ENCODE results near the gene NOB1.
"Not testable (repeated sequence)": the region's sequence is repeated elsewhere in the genome, so short reads cannot be mapped to it uniquely, and the experiment has no call there.

The NOB1 gene

DNA sequence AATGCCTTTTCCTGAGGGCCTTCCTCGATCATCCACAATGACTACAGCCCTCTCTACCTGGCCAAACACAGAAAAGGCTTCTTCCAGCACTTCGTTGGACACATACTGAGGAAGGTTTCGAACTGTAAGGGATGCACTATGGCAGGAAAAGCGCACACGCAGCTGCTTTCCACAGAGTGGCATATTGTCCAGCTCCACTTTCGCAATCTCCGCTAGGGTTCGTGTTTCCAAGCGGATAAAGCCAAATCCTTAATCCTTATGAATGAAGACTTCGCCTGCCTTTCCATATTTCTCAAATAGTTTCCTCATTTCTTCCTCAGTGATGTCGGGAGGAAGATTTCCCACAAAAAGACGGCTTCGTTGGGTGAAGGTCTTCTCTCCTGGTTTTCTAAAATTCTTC lies 2.6 kb upstream of the NOB1 start:
- not testable (repeated sequence) for DNase-seq

DNA sequence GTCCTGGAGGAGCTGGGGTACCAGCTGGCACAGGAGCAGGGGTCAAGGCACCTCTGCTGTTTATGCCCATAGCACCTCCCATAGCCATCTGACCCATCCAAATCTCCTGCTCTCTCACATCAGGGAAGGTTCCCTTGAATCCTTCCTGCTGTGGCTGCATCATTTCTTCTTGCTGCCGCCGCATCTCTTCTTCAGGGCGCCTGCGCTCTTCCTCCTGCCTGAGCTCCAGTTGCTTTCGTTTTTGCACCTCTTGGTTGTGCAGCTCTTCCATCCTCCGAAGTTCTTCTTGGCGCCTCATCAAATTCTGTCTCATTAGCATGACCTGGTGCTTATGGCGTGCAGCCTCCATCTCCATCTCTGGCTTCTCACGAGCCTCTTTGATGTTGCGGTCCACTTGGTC lies 2.0 kb upstream of the NOB1 start:
- DNase-seq = no peak

DNA sequence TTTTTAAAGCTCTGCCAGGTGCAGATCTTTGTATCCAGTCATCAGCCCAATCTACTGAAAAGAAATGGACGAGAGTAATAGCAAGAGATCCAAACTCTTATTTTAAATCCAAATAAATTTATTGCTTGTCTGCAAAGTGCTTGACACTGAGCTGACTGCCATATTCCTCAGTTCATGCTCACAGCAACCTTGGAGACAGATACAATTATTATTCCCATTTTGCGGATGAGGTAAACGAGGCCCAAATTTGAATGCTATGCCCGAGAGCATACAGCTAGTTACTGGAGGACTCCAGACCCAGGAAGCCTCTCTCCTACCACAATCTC lies 620 bp downstream of the NOB1 start:
- DNase-seq = peak; percentile 3

GRCh38 chr16:69748694-69749345 lies 5.9 kb downstream of the NOB1 start:
- no peak for DNase-seq

DNA sequence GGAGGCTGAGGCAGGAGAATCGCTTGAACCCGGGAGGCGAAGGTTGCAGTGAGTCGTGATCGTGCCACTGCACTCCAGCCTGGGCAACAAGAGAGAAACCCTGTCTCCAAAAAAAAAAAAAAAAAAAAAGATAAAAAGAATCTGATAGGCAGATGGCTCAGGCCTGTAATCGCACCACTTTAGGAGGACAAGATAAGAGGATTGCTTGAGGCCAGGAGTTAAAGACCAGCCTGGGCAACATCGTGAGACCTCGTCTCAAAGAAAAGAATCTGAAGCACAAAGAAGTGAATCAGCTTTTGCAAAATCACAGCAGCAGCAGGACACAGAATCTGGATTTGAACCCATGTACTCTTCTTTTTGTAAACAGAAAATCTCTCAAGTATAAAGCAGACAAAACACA lies 7.6 kb downstream of the NOB1 start:
- no peak for DNase-seq

DNA sequence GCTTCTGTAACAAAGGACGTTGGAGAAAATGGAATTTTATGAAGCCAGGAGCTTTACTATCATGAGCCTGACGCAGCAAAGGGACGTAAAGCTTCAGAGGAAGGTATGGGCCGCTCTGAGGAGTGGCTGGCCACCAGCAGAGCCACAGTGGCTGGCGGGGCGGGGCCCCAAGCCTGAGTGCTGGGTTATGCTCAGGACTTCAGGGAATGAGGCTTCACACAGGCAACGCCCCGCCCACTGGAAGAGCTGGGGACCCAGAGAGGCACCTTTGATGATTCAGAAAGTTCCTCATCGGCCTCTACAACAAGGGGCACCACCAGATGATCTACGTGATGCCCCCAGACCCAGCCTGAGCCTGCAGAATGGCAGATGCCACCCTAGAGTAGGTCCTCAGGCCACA lies 8.8 kb downstream of the NOB1 start:
- DNase-seq = no peak

- DNase-seq = no peak
Observed at GRCh38 chr16:69745232-69745612, 9.5 kb downstream of the NOB1 start.

GRCh38 chr16:69744363-69745231 lies 10.1 kb downstream of the NOB1 start:
- no peak for DNase-seq

- DNase-seq = no peak
Observed at GRCh38 chr16:69741951-69742904, 12.5 kb downstream of the NOB1 start.

- no peak for DNase-seq
Observed at GRCh38 chr16:69741519-69741918, 13.2 kb downstream of the NOB1 start.

- DNase-seq = no peak
Observed at GRCh38 chr16:69732101-69732500, 22.6 kb downstream of the NOB1 start.

DNA sequence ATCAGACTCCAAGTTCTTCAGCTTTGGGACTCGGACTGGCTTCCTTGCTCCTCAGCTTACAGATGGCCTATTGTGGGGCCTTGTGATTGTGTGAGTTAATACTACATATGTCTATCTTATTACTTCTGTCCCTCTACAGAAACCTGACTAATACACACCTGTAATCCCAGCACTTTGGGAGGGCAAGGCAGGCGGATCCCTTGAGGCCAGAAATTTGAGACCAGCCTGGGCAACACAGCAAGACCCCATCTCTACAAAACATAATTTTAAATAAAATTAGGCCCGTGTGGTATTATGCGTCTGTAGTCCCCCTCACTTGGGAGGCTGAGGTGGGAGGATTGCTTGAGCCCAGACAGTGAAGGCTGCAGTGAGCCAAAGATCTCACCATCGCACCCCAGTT lies 23.4 kb downstream of the NOB1 start:
- not testable (repeated sequence) for DNase-seq

- DNase-seq = not testable (repeated sequence)
Observed at GRCh38 chr16:69729030-69729429, 25.7 kb downstream of the NOB1 start.

DNA sequence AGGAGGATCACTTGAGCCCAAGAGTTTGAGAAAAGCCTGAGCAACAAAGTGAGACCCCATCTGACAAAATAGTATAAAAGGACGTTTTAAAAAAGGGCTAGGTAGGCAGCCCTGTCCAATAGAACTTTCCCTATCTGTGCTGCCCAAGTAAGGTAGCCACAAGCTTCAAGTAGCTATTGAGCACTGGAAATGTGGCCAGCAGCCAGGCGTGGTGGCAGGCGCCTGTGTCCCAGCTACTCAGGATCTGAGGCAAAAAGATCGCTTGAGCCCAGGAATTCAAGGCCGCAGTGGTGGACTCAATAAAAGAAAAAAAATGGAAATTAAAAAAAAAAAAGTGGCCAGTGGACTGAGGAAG lies 26.8 kb downstream of the NOB1 start:
- DNase-seq = no peak

GRCh38 chr16:69726313-69727060 lies 28.2 kb downstream of the NOB1 start, which contains the start of gene NQO1:
TSS of gene NQO1 (minus strand) at chr16:69726560. CDS start at chr16:69726439, 121 bp downstream.
- DNase-seq = peak; percentile 88

DNA sequence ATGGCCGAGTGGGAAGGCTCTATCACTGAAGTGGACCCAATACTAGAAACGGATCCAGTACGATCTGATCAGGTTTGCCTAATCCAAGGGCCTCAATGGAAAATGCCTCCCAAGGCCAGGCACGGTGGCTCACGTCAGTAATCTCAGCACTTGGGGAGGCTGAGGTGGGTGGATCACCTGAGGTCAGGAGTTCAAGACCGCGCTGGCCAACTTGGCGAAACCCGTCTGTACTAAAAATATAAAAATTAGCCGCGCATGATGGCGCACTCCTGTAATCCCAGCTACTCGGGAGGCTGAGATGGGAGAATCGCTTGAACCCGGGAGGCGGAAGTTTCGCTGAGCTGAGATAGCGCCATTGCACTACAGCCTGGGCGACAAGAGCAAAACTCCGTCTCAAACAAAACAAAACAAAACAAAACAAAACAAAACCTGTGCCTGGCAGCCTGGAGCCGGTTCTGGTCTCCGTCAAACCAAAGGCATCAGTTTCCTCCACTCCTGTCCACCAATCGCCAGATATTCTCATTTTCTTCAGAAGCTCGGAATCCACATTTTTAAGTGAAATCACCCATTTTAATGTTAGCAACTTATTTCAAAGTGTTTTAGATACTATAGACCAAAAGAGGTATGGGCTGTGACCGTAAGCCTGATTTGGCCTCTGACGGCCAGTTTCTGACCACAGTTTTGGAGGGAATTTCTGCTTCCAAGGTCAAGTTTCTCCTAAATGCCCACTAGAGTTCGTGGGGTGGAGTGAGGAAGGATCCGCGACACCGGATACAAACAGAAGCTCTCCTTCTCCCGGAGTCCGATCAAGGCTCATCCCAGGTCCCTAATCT lies 29.0 kb downstream of the NOB1 start:
- DNase-seq = no peak

- DNase-seq = no peak
Observed at GRCh38 chr16:69724981-69725479, 29.7 kb downstream of the NOB1 start.

DNA sequence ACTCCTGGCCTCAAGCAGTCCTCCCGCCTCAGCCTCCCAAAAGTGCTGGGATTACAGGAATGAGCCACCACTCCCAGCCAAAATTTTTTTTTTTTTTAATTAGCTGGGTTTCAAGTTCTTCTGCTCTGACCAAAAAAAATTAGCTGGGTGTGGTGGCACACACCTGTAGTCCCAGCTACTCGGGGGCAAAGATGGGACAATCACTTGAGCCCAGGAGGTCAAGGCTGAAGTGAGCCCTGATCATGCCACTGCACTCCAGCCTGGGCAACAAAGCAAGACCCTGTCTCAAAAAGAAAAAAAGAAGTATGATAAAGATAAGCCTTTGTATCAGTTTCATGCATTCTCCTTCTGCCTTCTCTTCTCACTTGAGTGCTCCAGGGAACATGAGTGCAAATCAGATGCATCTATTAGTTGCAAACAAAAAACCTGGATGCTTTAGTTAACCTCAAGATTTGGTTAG lies 30.3 kb downstream of the NOB1 start:
- no peak for DNase-seq

DNA sequence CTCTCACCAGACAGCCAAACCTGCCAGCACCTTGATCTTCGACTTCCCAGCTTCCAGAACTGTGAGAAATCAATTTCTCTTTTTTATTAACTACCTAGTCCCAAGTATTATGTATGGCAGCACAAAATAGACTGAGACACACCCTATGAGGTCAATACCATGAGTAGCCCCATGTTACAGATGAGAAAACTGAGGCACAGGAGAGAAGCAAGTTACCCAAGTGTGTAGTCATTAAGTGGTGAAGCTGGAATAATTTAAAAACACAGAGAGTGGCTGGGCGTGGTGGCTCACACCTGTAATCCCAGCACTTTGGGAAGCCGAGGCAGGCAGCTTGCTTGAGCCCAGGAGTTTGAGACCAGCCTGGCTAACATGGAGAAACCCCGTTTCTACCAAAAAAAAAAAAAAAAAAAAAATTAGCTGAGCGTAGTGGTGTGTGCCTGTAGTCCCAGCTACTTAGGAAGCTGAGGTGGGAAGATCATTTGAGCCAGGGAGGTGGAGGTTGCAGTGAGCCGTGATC lies 33.2 kb downstream of the NOB1 start:
- no peak for DNase-seq

DNA sequence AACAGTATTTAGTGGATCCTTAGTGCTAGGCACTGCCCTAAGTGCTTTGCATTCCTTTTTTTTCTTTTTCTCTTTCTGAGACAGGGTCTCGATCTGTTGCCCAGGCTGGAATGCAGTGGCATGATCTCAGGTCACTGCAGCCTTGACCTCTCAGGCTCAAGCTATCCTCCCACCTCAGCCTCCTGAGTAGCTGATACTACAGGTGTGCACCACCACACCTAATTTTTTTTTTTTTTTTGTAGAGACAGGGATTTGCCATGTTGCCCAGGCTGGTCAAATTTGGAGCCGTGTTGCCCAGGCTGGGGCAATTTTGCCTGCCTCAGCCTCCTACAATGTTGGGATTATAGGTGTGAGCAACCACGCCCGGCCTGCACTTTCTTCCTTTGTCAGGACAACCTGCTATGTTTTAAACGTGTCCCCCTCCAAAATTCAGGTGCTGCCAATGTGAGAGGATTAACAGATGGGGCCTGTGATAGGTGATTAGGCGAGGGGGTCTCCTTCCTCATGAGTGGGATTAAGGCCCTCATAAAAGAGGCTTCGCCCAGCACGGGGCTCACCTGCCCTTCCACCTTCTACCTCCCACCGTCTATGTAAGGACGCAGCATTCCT lies 33.8 kb downstream of the NOB1 start:
- DNase-seq = no peak

Data from CD4-positive, alpha-beta T cell treated with Interleukin-10 for 1 hour (primary cell).